ENCODE measurements around the gene BCL2L11.

The BCL2L11 gene

GRCh38 chr2:111165084-111165483, 44.4 kb downstream of the BCL2L11 start:
- DNase-seq (ENCODE audit: insufficient read length, low spot score) = no peak
- TF ChIP-seq POLR2AphosphoS5 (IDR thresholded peaks at IDR 0.05; ENCODE audit: low read depth, low read length) = no peak
- no peak for TF ChIP-seq PAX5 (IDR thresholded peaks at IDR 0.05; ENCODE audit: insufficient read depth, low read length, severe bottlenecking)
- no peak for TF ChIP-seq SPI1 (IDR thresholded peaks at IDR 0.05; ENCODE audit: low read depth, low read length)
- TF ChIP-seq TAF1 (IDR thresholded peaks at IDR 0.05; ENCODE audit: low read depth, low read length) = no peak
- TF ChIP-seq POLR2A (IDR thresholded peaks at IDR 0.05; ENCODE audit: low read depth, low read length) = no peak
- TF ChIP-seq POU2F2 (IDR thresholded peaks at IDR 0.05; ENCODE audit: low read depth, low read length) = no peak
- FAIRE-seq = no peak

GRCh38 chr2:111166115-111166514, 45.4 kb downstream of the BCL2L11 start:
- TF ChIP-seq SPI1 (IDR thresholded peaks at IDR 0.05; ENCODE audit: low read depth, low read length) (no peak), TAF1 (IDR thresholded peaks at IDR 0.05; ENCODE audit: low read depth, low read length) (no peak), POLR2AphosphoS5 (IDR thresholded peaks at IDR 0.05; ENCODE audit: low read depth, low read length) (no peak), PAX5 (IDR thresholded peaks at IDR 0.05; ENCODE audit: insufficient read depth, low read length, severe bottlenecking) (no peak), POU2F2 (IDR thresholded peaks at IDR 0.05; ENCODE audit: low read depth, low read length) (no peak), POLR2A (IDR thresholded peaks at IDR 0.05; ENCODE audit: low read depth, low read length) (no peak)
- no peak for DNase-seq (ENCODE audit: insufficient read length, low spot score)
- FAIRE-seq = no peak

GRCh38 chr2:111167076-111167862, 46.6 kb downstream of the BCL2L11 start:
- TF ChIP-seq POLR2AphosphoS5 (IDR thresholded peaks at IDR 0.05; ENCODE audit: low read depth, low read length) = no peak
- DNase-seq (ENCODE audit: insufficient read length, low spot score) (no peak), FAIRE-seq (no peak)

GRCh38 chr2:111167863-111168162, 47.1 kb downstream of the BCL2L11 start:
- FAIRE-seq (no peak), DNase-seq (ENCODE audit: insufficient read length, low spot score) (no peak)

GRCh38 chr2:111168528-111169239, 48.0 kb downstream of the BCL2L11 start:
- DNase-seq (ENCODE audit: insufficient read length, low spot score) (peak; percentile 34), FAIRE-seq (no peak)
- TF ChIP-seq SPI1 (IDR thresholded peaks at IDR 0.05; ENCODE audit: low read depth, low read length) = peak; percentile 2; the same call in 1 of the 2 replicates
- no peak for TF ChIP-seq TAF1 (IDR thresholded peaks at IDR 0.05; ENCODE audit: low read depth, low read length)

More at GRCh38 chr2:111167863-111168162, 47.1 kb downstream of the BCL2L11 start:
- no peak for TF ChIP-seq TAF1 (IDR thresholded peaks at IDR 0.05; ENCODE audit: low read depth, low read length)
- no peak for TF ChIP-seq POLR2A (IDR thresholded peaks at IDR 0.05; ENCODE audit: low read depth, low read length)
- no peak for TF ChIP-seq SPI1 (IDR thresholded peaks at IDR 0.05; ENCODE audit: low read depth, low read length)
- TF ChIP-seq POLR2AphosphoS5 (IDR thresholded peaks at IDR 0.05; ENCODE audit: low read depth, low read length) = no peak
- TF ChIP-seq POU2F2 (IDR thresholded peaks at IDR 0.05; ENCODE audit: low read depth, low read length) = no peak
- no peak for TF ChIP-seq PAX5 (IDR thresholded peaks at IDR 0.05; ENCODE audit: insufficient read depth, low read length, severe bottlenecking)

- DNase-seq (ENCODE audit: insufficient read length, low spot score) = no peak
- peak; percentile 50 for FAIRE-seq
- TF ChIP-seq SPI1 (IDR thresholded peaks at IDR 0.05; ENCODE audit: low read depth, low read length) (no peak), POLR2AphosphoS5 (IDR thresholded peaks at IDR 0.05; ENCODE audit: low read depth, low read length) (no peak), PAX5 (IDR thresholded peaks at IDR 0.05; ENCODE audit: insufficient read depth, low read length, severe bottlenecking) (no peak), POLR2A (IDR thresholded peaks at IDR 0.05; ENCODE audit: low read depth, low read length) (no peak), TAF1 (IDR thresholded peaks at IDR 0.05; ENCODE audit: low read depth, low read length) (no peak), POU2F2 (IDR thresholded peaks at IDR 0.05; ENCODE audit: low read depth, low read length) (no peak)
Measured at GRCh38 chr2:111169268-111169667, 48.6 kb downstream of the BCL2L11 start.

GRCh38 chr2:111169924-111170323, 49.2 kb downstream of the BCL2L11 start:
- DNase-seq (ENCODE audit: insufficient read length, low spot score) (no peak), FAIRE-seq (no peak)
- TF ChIP-seq POLR2AphosphoS5 (IDR thresholded peaks at IDR 0.05; ENCODE audit: low read depth, low read length) (no peak), SPI1 (IDR thresholded peaks at IDR 0.05; ENCODE audit: low read depth, low read length) (no peak), TAF1 (IDR thresholded peaks at IDR 0.05; ENCODE audit: low read depth, low read length) (no peak), PAX5 (IDR thresholded peaks at IDR 0.05; ENCODE audit: insufficient read depth, low read length, severe bottlenecking) (no peak)

- DNase-seq (ENCODE audit: insufficient read length, low spot score) (no peak), FAIRE-seq (no peak)
- TF ChIP-seq POU2F2 (IDR thresholded peaks at IDR 0.05; ENCODE audit: low read depth, low read length) (no peak), POLR2A (IDR thresholded peaks at IDR 0.05; ENCODE audit: low read depth, low read length) (no peak), PAX5 (IDR thresholded peaks at IDR 0.05; ENCODE audit: insufficient read depth, low read length, severe bottlenecking) (no peak), TAF1 (IDR thresholded peaks at IDR 0.05; ENCODE audit: low read depth, low read length) (no peak), POLR2AphosphoS5 (IDR thresholded peaks at IDR 0.05; ENCODE audit: low read depth, low read length) (no peak), SPI1 (IDR thresholded peaks at IDR 0.05; ENCODE audit: low read depth, low read length) (no peak)
Measured at GRCh38 chr2:111171337-111171930, 50.7 kb downstream of the BCL2L11 start.

- TF ChIP-seq SPI1 (IDR thresholded peaks at IDR 0.05; ENCODE audit: low read depth, low read length) = no peak
- no peak for TF ChIP-seq POU2F2 (IDR thresholded peaks at IDR 0.05; ENCODE audit: low read depth, low read length)
- no peak for TF ChIP-seq TAF1 (IDR thresholded peaks at IDR 0.05; ENCODE audit: low read depth, low read length)
- no peak for TF ChIP-seq PAX5 (IDR thresholded peaks at IDR 0.05; ENCODE audit: insufficient read depth, low read length, severe bottlenecking)
- TF ChIP-seq POLR2AphosphoS5 (IDR thresholded peaks at IDR 0.05; ENCODE audit: low read depth, low read length) = no peak
- no peak for TF ChIP-seq POLR2A (IDR thresholded peaks at IDR 0.05; ENCODE audit: low read depth, low read length)
- DNase-seq (ENCODE audit: insufficient read length, low spot score) = no peak
- FAIRE-seq = no peak
Measured at GRCh38 chr2:111172666-111173065, 52.0 kb downstream of the BCL2L11 start.

Measured in GM12891 (cell line).